Effector memory CD8-positive, alpha-beta T cell (primary cell): ENCODE data around the gene PHKA1.
"Not testable (repeated sequence)": the region's sequence is repeated elsewhere in the genome, so short reads cannot be mapped to it uniquely, and the experiment has no call there.

ENCODE experiments used
- ATAC-seq: fragments of 150-1000 bp; cut with Tn5 transposase; replicated peaks from 2 replicates; pipeline ENCODE4 v1.10.0; 2021; ENCODE audit warnings: mild to moderate bottlenecking, moderate library complexity
- DNase-seq, 3 experiments: peaks; one replicate each; pipeline ENCODE4 v3.0.0; 2021
- H3K27ac Mint-ChIP-seq, 2 donors: one replicate each; pipeline ENCODE4 v1.8.0; 2022; ENCODE audit warnings: mild to moderate bottlenecking in 2 of 2, mixed read lengths in 2 of 2, moderate library complexity in 2 of 2
- H3K27me3 Mint-ChIP-seq, 2 donors: one replicate each; pipeline ENCODE4 v1.8.0; 2022; ENCODE audit warnings: mixed read lengths in 2 of 2
- H3K36me3 Mint-ChIP-seq: one replicate; pipeline ENCODE4 v1.8.0; 2022; ENCODE audit warnings: mild to moderate bottlenecking, moderate library complexity, mixed read lengths; ENCODE audit not compliant: insufficient read depth
- H3K4me1 Mint-ChIP-seq, 2 donors: one replicate each; pipeline ENCODE4 v1.8.0; 2022; ENCODE audit warnings: low read depth in 2 of 2, mixed read lengths in 2 of 2
- H3K4me3 Mint-ChIP-seq, 2 donors: one replicate each; pipeline ENCODE4 v1.8.0; 2022; ENCODE audit warnings: mild to moderate bottlenecking in 2 of 2, mixed read lengths in 2 of 2, moderate library complexity in 2 of 2
- H3K9me3 Mint-ChIP-seq, 2 donors: one replicate each; pipeline ENCODE4 v1.8.0; 2022; ENCODE audit warnings: mixed read lengths in 2 of 2
- total RNA-seq, 9 experiments: gene quantifications; one replicate each; lab custom pipeline; 2026; lab: John Stamatoyannopoulos, UW

PHKA1 gene
- 0.42 to 13.7 (median 3.0) reads per million in 9 experiments for total RNA-seq

GRCh38 chrX:72713599-72714477 lies at the start of gene PHKA1:
Gene PHKA1 (minus strand): TSS chrX:72714306. CDS start chrX:72713880, 426 bp downstream.
- not testable (repeated sequence) for H3K4me1 Mint-ChIP-seq, H3K9me3 Mint-ChIP-seq, H3K36me3 Mint-ChIP-seq, H3K27ac Mint-ChIP-seq
- H3K27me3 Mint-ChIP-seq, result peaks cover 12 to 14% of the 10 kb centered on the region in 2 donors
- DNase-seq, result peak in 1 of 3 experiments; percentile 0
- peak; percentile 35 for ATAC-seq
- H3K4me3 Mint-ChIP-seq, result peak within 1 kb of the TSS; percentile 72 to 73

- not testable (repeated sequence) for H3K4me3 Mint-ChIP-seq, H3K9me3 Mint-ChIP-seq, H3K27me3 Mint-ChIP-seq, H3K27ac Mint-ChIP-seq, DNase-seq, ATAC-seq, H3K36me3 Mint-ChIP-seq, H3K4me1 Mint-ChIP-seq
Observed at GRCh38 chrX:72760454-72760853, 46.3 kb upstream of the PHKA1 start.

DNA sequence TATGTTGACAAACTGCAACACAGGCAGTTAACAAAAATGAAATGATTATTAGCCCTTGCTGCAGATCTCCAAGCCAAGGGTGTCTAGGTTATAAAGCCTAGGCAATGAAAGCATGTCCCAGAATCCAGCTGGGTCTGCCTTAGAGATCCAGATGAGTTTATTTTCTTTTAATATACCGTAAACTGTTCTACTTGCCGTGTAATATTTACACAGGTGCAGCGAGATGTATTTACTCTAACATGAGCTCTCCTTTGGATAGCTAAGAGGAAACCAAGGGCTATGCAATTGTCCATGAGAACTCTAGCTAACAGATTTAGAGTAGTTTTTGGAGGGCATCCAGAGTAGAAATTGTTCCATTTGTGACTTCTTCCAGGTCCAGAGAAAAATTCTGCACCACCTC lies 34.4 kb upstream of the PHKA1 start:
- not testable (repeated sequence) for H3K27ac Mint-ChIP-seq, DNase-seq, ATAC-seq

DNA sequence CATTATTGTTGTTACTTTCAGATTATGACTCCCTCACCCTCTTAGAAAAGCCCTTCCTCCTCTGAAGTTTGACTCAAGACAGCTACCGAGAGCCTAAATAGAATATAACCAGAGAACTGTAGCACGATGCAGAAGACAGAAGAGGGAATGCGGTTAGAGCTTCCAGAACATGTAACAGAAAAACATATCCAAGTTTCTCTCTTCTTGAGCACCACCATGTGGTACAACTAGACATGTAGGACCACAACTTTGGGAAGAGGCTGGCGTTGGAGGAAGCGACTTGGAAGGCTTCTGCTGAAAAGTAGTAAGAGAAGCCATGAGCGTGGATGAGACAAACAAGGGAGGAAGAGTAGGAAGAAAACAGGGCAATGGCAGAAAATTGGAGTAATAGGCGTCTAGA lies 31.4 kb upstream of the PHKA1 start:
- H3K4me3 Mint-ChIP-seq, H3K27ac Mint-ChIP-seq, H3K27me3 Mint-ChIP-seq, H3K36me3 Mint-ChIP-seq, H3K9me3 Mint-ChIP-seq, H3K4me1 Mint-ChIP-seq, DNase-seq, ATAC-seq: not testable (repeated sequence)

More for the DNA sequence above, 34.4 kb upstream of the PHKA1 start:
- H3K36me3 Mint-ChIP-seq, H3K27me3 Mint-ChIP-seq, H3K9me3 Mint-ChIP-seq, H3K4me3 Mint-ChIP-seq, H3K4me1 Mint-ChIP-seq: not testable (repeated sequence)

DNA sequence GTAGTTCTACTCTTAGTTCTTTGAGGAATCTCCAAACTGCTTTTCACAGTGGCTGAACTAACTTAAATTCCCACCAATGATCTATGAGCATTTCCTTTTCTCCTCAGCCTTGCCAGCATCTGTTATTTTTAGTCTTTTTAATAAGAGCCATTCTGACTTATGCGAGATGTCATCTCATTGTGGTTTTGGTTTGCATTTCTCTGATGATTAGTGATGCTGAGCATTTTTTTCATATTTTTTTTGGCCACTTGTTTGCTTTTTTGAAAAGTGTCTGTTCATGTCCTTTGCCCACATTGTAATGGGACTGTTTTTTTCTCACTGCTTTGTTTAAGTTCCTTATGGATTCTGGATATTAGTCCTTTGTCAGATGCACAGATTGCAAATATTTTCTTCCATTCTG lies 21.5 kb upstream of the PHKA1 start:
- H3K36me3 Mint-ChIP-seq, result no peaks in the 10 kb centered on the region
- H3K27me3 Mint-ChIP-seq, result peaks cover 37 to 72% of the 10 kb centered on the region in 2 donors
- H3K9me3 Mint-ChIP-seq, result no peaks in the 10 kb centered on the region
- DNase-seq, result no peak
- no peak for ATAC-seq
- H3K4me3 Mint-ChIP-seq, result no peak overlapping the region
- H3K4me1 Mint-ChIP-seq, result no peaks in the 10 kb centered on the region
- H3K27ac Mint-ChIP-seq, result no peak overlapping the region

- H3K36me3 Mint-ChIP-seq, H3K9me3 Mint-ChIP-seq, DNase-seq, H3K4me3 Mint-ChIP-seq, H3K4me1 Mint-ChIP-seq, H3K27ac Mint-ChIP-seq, ATAC-seq: not testable (repeated sequence)
- peaks cover 35 to 73% of the 10 kb centered on the region in 2 donors for H3K27me3 Mint-ChIP-seq
Observed at GRCh38 chrX:72733636-72734035, 19.5 kb upstream of the PHKA1 start.

GRCh38 chrX:72727846-72728245 lies 13.7 kb upstream of the PHKA1 start:
- H3K27me3 Mint-ChIP-seq, result peaks cover 24 to 27% of the 10 kb centered on the region in 2 donors
- ATAC-seq, result no peak
- H3K36me3 Mint-ChIP-seq, result no peaks in the 10 kb centered on the region
- H3K4me1 Mint-ChIP-seq, result no peaks in the 10 kb centered on the region
- H3K4me3 Mint-ChIP-seq, result no peak overlapping the region
- no peak for DNase-seq
- H3K9me3 Mint-ChIP-seq, result no peaks in the 10 kb centered on the region
- no peak overlapping the region for H3K27ac Mint-ChIP-seq

DNA sequence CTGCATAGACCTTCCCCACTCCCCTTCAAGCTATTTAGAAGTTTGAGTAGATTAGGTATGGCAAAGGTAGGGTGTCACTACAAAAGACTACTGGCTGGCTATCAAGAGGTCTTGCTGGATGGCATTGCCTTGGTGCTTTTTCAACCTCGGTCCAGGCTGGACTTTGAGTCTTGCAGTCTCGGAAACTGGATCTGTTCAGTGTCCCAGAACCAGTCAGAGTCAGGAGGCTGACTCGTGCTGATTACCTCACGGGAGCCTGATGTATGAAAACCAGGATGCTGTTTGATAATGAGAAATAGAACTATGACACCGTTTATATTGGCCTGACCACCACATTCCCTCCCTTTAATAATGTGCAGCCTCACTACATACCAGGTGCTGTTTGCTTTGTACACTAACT lies 2.7 kb upstream of the PHKA1 start:
- no peak overlapping the region for H3K4me3 Mint-ChIP-seq
- ATAC-seq (no peak), DNase-seq (no peak)
- H3K9me3 Mint-ChIP-seq, result no peaks in the 10 kb centered on the region
- no peaks in the 10 kb centered on the region for H3K36me3 Mint-ChIP-seq
- H3K27ac Mint-ChIP-seq, result no peak overlapping the region
- peaks cover 12 to 14% of the 10 kb centered on the region in 2 donors for H3K27me3 Mint-ChIP-seq
- peaks cover 3 to 8% of the 10 kb centered on the region in 2 donors for H3K4me1 Mint-ChIP-seq

DNA sequence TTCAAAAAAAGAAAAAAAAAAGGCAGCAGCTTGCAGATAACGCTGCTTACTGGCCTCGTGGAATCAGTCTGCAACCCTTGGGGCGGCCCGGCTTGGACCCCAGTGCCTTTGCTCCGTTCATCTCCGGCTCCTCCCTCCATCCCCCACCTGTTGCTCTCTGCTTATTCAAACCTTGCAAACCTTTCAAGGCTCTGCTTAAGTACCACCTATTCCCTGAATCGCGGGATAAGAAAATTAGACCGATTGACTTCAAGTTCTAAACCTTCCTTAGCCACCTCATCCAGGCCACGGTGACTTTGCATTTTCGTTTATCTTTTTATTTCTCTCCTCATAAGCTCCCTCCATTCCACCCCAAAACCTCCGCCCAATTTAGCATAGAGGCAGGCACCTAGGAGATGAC lies 1.4 kb upstream of the PHKA1 start:
- no peaks in the 10 kb centered on the region for H3K36me3 Mint-ChIP-seq
- no peak for ATAC-seq

GRCh38 chrX:72714478-72714916 lies 391 bp upstream of the PHKA1 start:
- Mint-ChIP-seq H3K27me3 (peaks cover 12 to 14% of the 10 kb centered on the region in 2 donors), H3K9me3 (no peaks in the 10 kb centered on the region), H3K4me3 (peak overlapping the region; percentile 59 to 72), H3K27ac (no peak overlapping the region), H3K36me3 (no peaks in the 10 kb centered on the region), H3K4me1 (peaks cover 3 to 8% of the 10 kb centered on the region in 2 donors)
- DNase-seq, result no peak
- no peak for ATAC-seq

More for the DNA sequence above, 1.4 kb upstream of the PHKA1 start:
- Mint-ChIP-seq H3K27ac (no peak overlapping the region), H3K4me3 (peak overlapping the region; percentile 34 to 36), H3K4me1 (peaks cover 3 to 8% of the 10 kb centered on the region in 2 donors), H3K9me3 (no peaks in the 10 kb centered on the region), H3K27me3 (peaks cover 12 to 14% of the 10 kb centered on the region in 2 donors)
- no peak for DNase-seq

DNA sequence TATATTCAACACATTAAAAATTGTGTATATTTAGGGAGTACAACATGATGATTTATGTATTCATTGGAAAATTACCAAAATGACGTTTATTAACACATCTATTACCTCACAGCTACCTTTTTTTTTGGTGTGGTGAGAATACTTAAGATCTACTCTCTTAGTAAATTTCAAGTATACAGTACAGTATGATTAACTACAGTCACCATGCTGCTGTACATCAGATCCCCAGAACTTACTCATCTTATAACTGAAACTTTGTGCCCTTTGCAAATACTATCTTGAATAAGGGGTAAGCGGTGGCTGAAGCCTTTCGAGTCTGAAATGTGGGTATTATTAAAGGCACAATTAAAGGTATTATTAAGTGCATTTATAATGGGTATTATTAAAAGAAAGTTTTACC lies 976 bp downstream of the PHKA1 start:
- no peak for DNase-seq
- H3K4me3 Mint-ChIP-seq, result peak overlapping the region; percentile 72 to 73
- no peak overlapping the region for H3K27ac Mint-ChIP-seq
- H3K9me3 Mint-ChIP-seq, result no peaks in the 10 kb centered on the region
- no peaks in the 10 kb centered on the region for H3K36me3 Mint-ChIP-seq
- H3K4me1 Mint-ChIP-seq, result peaks cover 3 to 8% of the 10 kb centered on the region in 2 donors
- peaks cover 12 to 14% of the 10 kb centered on the region in 2 donors for H3K27me3 Mint-ChIP-seq
- no peak for ATAC-seq

DNA sequence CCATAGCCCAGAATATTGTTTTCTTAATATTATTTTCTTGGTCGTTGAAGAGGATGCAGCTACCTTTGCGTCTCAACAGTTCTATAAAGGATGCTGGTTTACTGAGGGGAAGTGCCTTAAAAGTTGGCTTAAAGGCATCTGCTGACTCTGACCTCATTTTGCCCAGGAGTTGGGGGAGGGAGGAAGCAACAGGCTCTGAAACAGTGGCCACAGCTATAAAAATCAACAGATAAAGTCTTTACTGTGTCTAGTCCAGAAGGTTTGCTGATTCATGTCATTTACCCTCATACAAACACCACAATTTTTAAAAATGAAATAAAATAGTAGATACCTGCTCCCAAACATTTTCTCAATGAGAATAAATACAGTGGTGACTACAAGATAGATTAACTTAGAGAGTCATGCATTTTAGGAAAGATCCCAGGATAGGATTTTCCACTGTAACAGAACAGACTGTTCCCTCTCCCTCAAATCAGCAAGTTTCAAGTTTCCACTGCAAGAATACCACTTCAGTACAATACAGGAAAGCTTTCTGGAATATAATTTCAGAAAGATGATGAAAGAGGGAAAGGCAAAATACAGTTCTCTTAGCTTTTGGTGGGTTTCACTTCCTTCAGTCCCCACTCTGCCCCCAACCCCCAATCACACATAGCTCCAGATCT lies 1.9 kb downstream of the PHKA1 start:
- Mint-ChIP-seq H3K9me3 (no peaks in the 10 kb centered on the region), H3K36me3 (no peaks in the 10 kb centered on the region), H3K4me1 (peaks cover 3 to 8% of the 10 kb centered on the region in 2 donors), H3K4me3 (no peak overlapping the region), H3K27me3 (peaks cover 12 to 14% of the 10 kb centered on the region in 2 donors), H3K27ac (no peak overlapping the region)
- DNase-seq (no peak), ATAC-seq (no peak)

GRCh38 chrX:72705814-72706213 lies 8.3 kb downstream of the PHKA1 start:
- Mint-ChIP-seq H3K27me3 (no peaks in the 10 kb centered on the region), H3K4me3 (no peak overlapping the region), H3K9me3 (no peaks in the 10 kb centered on the region), H3K27ac (no peak overlapping the region), H3K4me1 (no peaks in the 10 kb centered on the region), H3K36me3 (no peaks in the 10 kb centered on the region)
- ATAC-seq, result no peak
- no peak for DNase-seq

DNA sequence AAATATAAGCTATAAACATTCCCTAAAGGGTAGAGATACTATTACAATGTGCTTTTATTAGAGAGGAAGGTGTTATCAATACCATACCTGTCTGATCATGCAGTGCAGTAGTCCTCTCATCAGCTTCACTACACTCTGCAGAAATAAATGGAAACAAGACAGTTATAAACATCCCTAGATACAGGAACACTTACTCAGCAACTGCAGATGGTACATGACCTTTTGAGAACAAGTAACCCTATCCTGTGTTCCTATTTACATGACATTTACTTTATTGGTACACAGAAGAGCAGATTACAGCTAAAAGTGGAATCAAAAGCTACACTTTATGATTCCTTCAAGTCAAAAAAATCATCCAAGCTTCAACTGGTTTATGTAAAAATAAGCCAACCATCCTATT lies 9.0 kb downstream of the PHKA1 start:
- H3K27me3 Mint-ChIP-seq, result no peaks in the 10 kb centered on the region
- DNase-seq (no peak), ATAC-seq (no peak)
- H3K9me3 Mint-ChIP-seq, result no peaks in the 10 kb centered on the region
- no peak overlapping the region for H3K4me3 Mint-ChIP-seq
- no peak overlapping the region for H3K27ac Mint-ChIP-seq
- H3K4me1 Mint-ChIP-seq, result no peaks in the 10 kb centered on the region
- H3K36me3 Mint-ChIP-seq, result no peaks in the 10 kb centered on the region
